CD14-positive monocyte (primary cell): ENCODE measurements around the gene PAX6. TPM values are rescaled to one million over a fixed set of nuclear protein-coding genes. Genes with fewer than 3 reads are reported as not detected.

Experiments
- DNase-seq, 3 donors: peaks; one replicate each; pipeline ENCODE4 v3.0.0-alpha.2; 2011 to 2022
- H2AFZ ChIP-seq: 2 replicates; pipeline ENCODE4 v1.6.0; 2012; ENCODE audit warnings: mild to moderate bottlenecking, low read depth, low read length, inconsistent platforms; ENCODE audit not compliant: insufficient read depth, poor library complexity, severe bottlenecking
- H3K27ac ChIP-seq, 2 donors: 1 replicate in 1 of 2; 2 replicates in 1 of 2; pipeline ENCODE4 v1.5.1; 2012 to 2013; ENCODE audit warnings: low read length in 2 of 2, control low read depth in 1 of 2, inconsistent platforms in 1 of 2, low read depth in 1 of 2, mild to moderate bottlenecking in 1 of 2
- H3K27me3 ChIP-seq, 2 donors: one replicate each; pipeline versions ENCODE4 v1.6.0 to v1.6.1; 2011 to 2013; ENCODE audit warnings: low read length in 2 of 2; ENCODE audit not compliant: control insufficient read depth in 2 of 2, insufficient read depth in 2 of 2
- H3K36me3 ChIP-seq, 2 donors: replicated peaks in 1 of 2; 1 replicate in 1 of 2; 2 replicates in 1 of 2; pipeline versions ENCODE4 v1.5.1 to v1.6.1; 2012 to 2013; ENCODE audit warnings: low read length in 2 of 2, control low read depth in 1 of 2, inconsistent platforms in 1 of 2, mild to moderate bottlenecking in 1 of 2; ENCODE audit not compliant: insufficient read depth in 2 of 2, control insufficient read depth in 1 of 2
- H3K4me1 ChIP-seq, 2 donors: 1 replicate in 1 of 2; 2 replicates in 1 of 2; pipeline versions ENCODE4 v1.5.1 to v1.6.1; 2012 to 2013; ENCODE audit warnings: low read length in 2 of 2, control low read depth in 1 of 2, inconsistent platforms in 1 of 2, mild to moderate bottlenecking in 1 of 2, moderate library complexity in 1 of 2; ENCODE audit not compliant: insufficient read depth in 2 of 2, control insufficient read depth in 1 of 2
- H3K4me2 ChIP-seq: replicated peaks from 2 replicates; pipeline ENCODE3; 2012; ENCODE audit warnings: low read length, moderate library complexity, mild to moderate bottlenecking; ENCODE audit not compliant: poor library complexity, severe bottlenecking; ENCODE audit errors: extremely low read depth
- H3K4me3 ChIP-seq, 3 experiments: fragments of 200-600 bp in 1 of 3; sonication (generic) in 1 of 3; replicated peaks in 1 of 3; 1 replicate in 2 of 3; 2 replicates in 1 of 3; pipeline ENCODE4 v1.5.1; 2011 to 2013; ENCODE audit warnings: low read length in 3 of 3, mild to moderate bottlenecking in 3 of 3, control low read depth in 2 of 3, low read depth in 2 of 3, inconsistent platforms in 1 of 3, moderate library complexity in 1 of 3
- H3K79me2 ChIP-seq: 2 replicates; pipeline ENCODE4 v1.6.0; 2012; ENCODE audit warnings: mild to moderate bottlenecking, control low read depth, inconsistent platforms, low read length, moderate library complexity; ENCODE audit not compliant: insufficient read depth
- H3K9ac ChIP-seq: 2 replicates; pipeline ENCODE4 v1.6.0; 2017; ENCODE audit warnings: low read length, mild to moderate bottlenecking; ENCODE audit not compliant: insufficient read depth, poor library complexity, severe bottlenecking
- H3K9me3 ChIP-seq, 2 donors: replicated peaks in 1 of 2; 1 replicate in 1 of 2; 2 replicates in 1 of 2; pipeline versions ENCODE4 v1.5.1 to v1.6.1; 2012 to 2013; ENCODE audit warnings: low read length in 2 of 2, control low read depth in 1 of 2; ENCODE audit not compliant: control insufficient read depth in 1 of 2, insufficient read depth in 1 of 2
- H4K20me1 ChIP-seq: 2 replicates; pipeline ENCODE4 v1.6.0; 2012; ENCODE audit warnings: mild to moderate bottlenecking, low read length, control low read depth, moderate library complexity; ENCODE audit not compliant: insufficient read depth
- H3K27ac Mint-ChIP-seq, 7 donors: one replicate each; pipeline ENCODE4 v1.8.0; 2020; ENCODE audit warnings: mild to moderate bottlenecking in 7 of 7, mixed read lengths in 7 of 7, moderate library complexity in 6 of 7, inconsistent platforms in 2 of 7
- H3K27me3 Mint-ChIP-seq, 3 donors: one replicate each; pipeline ENCODE4 v1.8.0; 2021 to 2022; ENCODE audit warnings: low read depth in 3 of 3, mild to moderate bottlenecking in 3 of 3, mixed read lengths in 3 of 3, moderate library complexity in 3 of 3, inconsistent platforms in 1 of 3
- H3K36me3 Mint-ChIP-seq, 2 donors: one replicate each; pipeline ENCODE4 v1.8.0; 2020; ENCODE audit warnings: mixed read lengths in 2 of 2, inconsistent platforms in 1 of 2, mild to moderate bottlenecking in 1 of 2
- H3K4me1 Mint-ChIP-seq: one replicate; pipeline ENCODE4 v1.8.0; 2020; ENCODE audit warnings: mild to moderate bottlenecking, mixed read lengths
- H3K4me3 Mint-ChIP-seq, 2 donors: one replicate each; pipeline ENCODE4 v1.8.0; 2020; ENCODE audit warnings: mild to moderate bottlenecking in 2 of 2, mixed read lengths in 2 of 2, moderate library complexity in 1 of 2
- H3K9me3 Mint-ChIP-seq, 7 donors: one replicate each; pipeline ENCODE4 v1.8.0; 2020 to 2022; ENCODE audit warnings: mixed read lengths in 7 of 7, mild to moderate bottlenecking in 6 of 7, moderate library complexity in 6 of 7, inconsistent platforms in 2 of 7
- WGBS: methylation state at CpG from one replicate; pipeline ENCODE4 v1.1.5; 2013; ENCODE audit warnings: missing lambda C conversion rate; ENCODE audit not compliant: insufficient coverage; 5-methylcytosine and 5-hydroxymethylcytosine counted together
- intact Hi-C, 2 donors: fragments of 100-400 bp; cut with micrococcal nuclease; formaldehyde crosslinking; loops; one replicate each; pipeline versions ENCODE4 v1.15.0 to v1.15.1; 2023
- polyA plus RNA-seq, 3 donors: library from polyadenylated mRNA; depleted of rRNA in 1 of 3; unstranded in 2 of 3; stranded (reverse) in 1 of 3; fragments of 300-500 nt in 2 of 3; fragments of >200 nt in 1 of 3; fragmentation: Illumina TruSeq in 2 of 3; gene quantifications; 1 replicate in 2 of 3; 2 replicates in 1 of 3; pipeline ENCODE4 v1.2.3, GENCODE V29; 2012 to 2021
- TF ChIP-seq, protein P1 (sequence below): fragments of 200-600 bp; IDR thresholded peaks from one replicate; pipeline ENCODE4 v1.8.0; 2022; ENCODE audit warnings: antibody characterized with exemption, mild to moderate bottlenecking

The PAX6 gene
- polyA plus RNA-seq, 3 donors, result not detected

DNA sequence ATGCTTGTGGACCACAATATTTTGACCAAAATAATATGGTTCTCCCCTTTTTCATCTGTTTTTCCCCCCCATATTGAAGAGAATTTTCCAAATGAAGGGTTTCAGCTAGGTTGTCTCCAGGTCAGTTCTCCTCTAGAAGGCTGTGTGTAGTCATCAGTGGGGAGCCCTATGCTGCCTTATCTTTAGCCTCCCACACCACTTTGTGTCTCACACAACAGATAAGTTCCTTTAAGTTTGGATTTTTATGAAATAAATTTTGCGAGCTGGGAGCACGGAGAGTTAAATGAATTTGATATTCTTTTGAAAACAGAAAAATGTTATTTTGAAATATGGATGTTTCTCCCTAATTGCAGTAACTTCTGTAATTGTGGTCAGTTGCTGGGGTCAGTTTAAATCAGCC, 28.9 kb downstream of the PAX6 start:
- intact Hi-C loops, result no loop called here

GRCh38 chr11:31780480-31780971, 30.6 kb downstream of the PAX6 start:
- intact Hi-C loops, result no loop called here
- Mint-ChIP-seq H3K27me3 (peaks cover 0 to 5% (median 1%) of the 10 kb centered on the region in 3 donors), H3K4me1 (no peaks in the 10 kb centered on the region), H3K9me3 (peaks cover 0 to 8% (median 1%) of the 10 kb centered on the region in 7 donors), H3K27ac (no peak overlapping the region), H3K36me3 (peaks cover 5 to 6% of the 10 kb centered on the region in 2 donors), H3K4me3 (no peak overlapping the region)
- TF ChIP-seq, protein P1, sequence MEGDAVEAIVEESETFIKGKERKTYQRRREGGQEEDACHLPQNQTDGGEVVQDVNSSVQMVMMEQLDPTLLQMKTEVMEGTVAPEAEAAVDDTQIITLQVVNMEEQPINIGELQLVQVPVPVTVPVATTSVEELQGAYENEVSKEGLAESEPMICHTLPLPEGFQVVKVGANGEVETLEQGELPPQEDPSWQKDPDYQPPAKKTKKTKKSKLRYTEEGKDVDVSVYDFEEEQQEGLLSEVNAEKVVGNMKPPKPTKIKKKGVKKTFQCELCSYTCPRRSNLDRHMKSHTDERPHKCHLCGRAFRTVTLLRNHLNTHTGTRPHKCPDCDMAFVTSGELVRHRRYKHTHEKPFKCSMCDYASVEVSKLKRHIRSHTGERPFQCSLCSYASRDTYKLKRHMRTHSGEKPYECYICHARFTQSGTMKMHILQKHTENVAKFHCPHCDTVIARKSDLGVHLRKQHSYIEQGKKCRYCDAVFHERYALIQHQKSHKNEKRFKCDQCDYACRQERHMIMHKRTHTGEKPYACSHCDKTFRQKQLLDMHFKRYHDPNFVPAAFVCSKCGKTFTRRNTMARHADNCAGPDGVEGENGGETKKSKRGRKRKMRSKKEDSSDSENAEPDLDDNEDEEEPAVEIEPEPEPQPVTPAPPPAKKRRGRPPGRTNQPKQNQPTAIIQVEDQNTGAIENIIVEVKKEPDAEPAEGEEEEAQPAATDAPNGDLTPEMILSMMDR, result no peak
- DNase-seq, result no peak
- Histone ChIP-seq H3K27ac (no peak overlapping the region), H3K9ac (no peak overlapping the region), H3K4me1 (no peaks in the 10 kb centered on the region), H2AFZ (no peak overlapping the region), H3K4me2 (no peak overlapping the region), H4K20me1 (no peaks in the 10 kb centered on the region), H3K36me3 (no peaks in the 10 kb centered on the region), H3K27me3 (no peaks in the 10 kb centered on the region), H3K79me2 (no peaks in the 10 kb centered on the region), H3K4me3 (no peak overlapping the region), H3K9me3 (no peaks in the 10 kb centered on the region)
- 100% methylated on average over 2 of the region's 5 CpGs for WGBS

More for the DNA sequence above, 28.9 kb downstream of the PAX6 start:
- H3K9me3 ChIP-seq, result no peaks in the 10 kb centered on the region
- Mint-ChIP-seq H3K4me1 (no peaks in the 10 kb centered on the region), H3K4me3 (no peak overlapping the region), H3K27ac (no peak overlapping the region), H3K36me3 (peaks cover 6 to 7% of the 10 kb centered on the region in 2 donors), H3K27me3 (peaks cover 0 to 5% (median 1%) of the 10 kb centered on the region in 3 donors), H3K9me3 (peaks cover 0 to 4% (median 0%) of the 10 kb centered on the region in 7 donors)
- H3K79me2 ChIP-seq, result no peaks in the 10 kb centered on the region
- TF ChIP-seq, protein P1, result no peak
- no peak overlapping the region for H3K4me2 ChIP-seq
- H3K27ac ChIP-seq, result no peak overlapping the region
- no peaks in the 10 kb centered on the region for H3K36me3 ChIP-seq
- DNase-seq, result no peak
- no peak overlapping the region for H3K9ac ChIP-seq
- H3K4me3 ChIP-seq, result no peak overlapping the region
- H4K20me1 ChIP-seq, result no peaks in the 10 kb centered on the region
- H2AFZ ChIP-seq, result no peak overlapping the region
- no peaks in the 10 kb centered on the region for H3K4me1 ChIP-seq
- WGBS, result no CpG with 5 or more reads among the region's 2 CpGs
- no peaks in the 10 kb centered on the region for H3K27me3 ChIP-seq
